ENCODE measurements around the gene IGF1R. TPM values are rescaled to one million over a fixed set of nuclear protein-coding genes. Genes with fewer than 3 reads are reported as not detected.

IGF1R gene
- total and polyA plus RNA-seq, 2 of the 8 experiments (the other 6 are each of a cell fraction or from before 2014, with no cell fraction given): 32.9 to 109 TPM

DNA sequence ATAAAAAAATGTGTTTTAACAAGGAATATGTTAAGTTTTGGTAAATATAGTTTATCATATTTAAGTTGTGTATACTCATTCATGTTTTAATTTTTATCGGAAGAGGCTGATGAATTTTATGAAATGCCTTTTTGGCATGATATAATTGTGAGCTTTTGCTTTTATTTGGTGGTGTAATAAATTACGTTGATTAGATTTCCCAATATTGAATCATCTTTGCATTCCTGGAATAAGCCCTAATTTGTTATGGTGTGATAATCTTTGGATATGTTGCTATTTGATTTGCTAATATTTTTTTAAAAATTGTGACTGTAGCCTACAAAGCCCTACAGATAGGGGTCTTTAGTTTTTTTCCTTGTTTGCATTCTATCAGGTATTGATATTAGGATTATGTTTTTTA lies 107.4 kb downstream of the IGF1R start (continued):
- TF ChIP-seq CHD7 (IDR thresholded peaks at IDR 0.05; ENCODE audit: insufficient replicate concordance, low read length) (no peak), TAF1 (IDR thresholded peaks at IDR 0.05; ENCODE audit: low read depth, low read length) (no peak), TCF12 (IDR thresholded peaks at IDR 0.05; ENCODE audit: low read depth, low read length) (no peak), MAX (IDR thresholded peaks at IDR 0.05) (no peak), RNF2 (IDR thresholded peaks at IDR 0.05; ENCODE audit: borderline replicate concordance, low read depth, low read length, missing control alignments, poor library complexity, severe bottlenecking) (no peak), PHF8 (conservative IDR thresholded peaks at IDR 0.05; ENCODE audit: low read depth, low read length) (no peak), HDAC6 (IDR thresholded peaks at IDR 0.05; ENCODE audit: low read depth, low read length) (no peak), CREB1 (IDR thresholded peaks at IDR 0.05) (no peak)
- TF ChIP-seq, protein P1, sequence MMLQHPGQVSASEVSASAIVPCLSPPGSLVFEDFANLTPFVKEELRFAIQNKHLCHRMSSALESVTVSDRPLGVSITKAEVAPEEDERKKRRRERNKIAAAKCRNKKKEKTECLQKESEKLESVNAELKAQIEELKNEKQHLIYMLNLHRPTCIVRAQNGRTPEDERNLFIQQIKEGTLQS (IDR thresholded peaks at IDR 0.05; ENCODE audit: insufficient read depth, low read depth, low read length): no peak
